ENCODE data around the gene SESTD1. TPM values are rescaled to one million over a fixed set of nuclear protein-coding genes. Genes with fewer than 3 reads are reported as not detected.

Gene SESTD1
- total RNA-seq, 1 donor from 2014 or later = 92.4 TPM

GRCh38 chr2:179261151-179261825 lies 3.3 kb downstream of the SESTD1 start:
- H3K27me3 Mint-ChIP-seq (ENCODE audit: unreplicated experiment) = peaks cover 13% of the 10 kb centered on the region
- no peaks in the 10 kb centered on the region for H3K9me3 Mint-ChIP-seq (ENCODE audit: unreplicated experiment)
- peaks cover 3% of the 10 kb centered on the region for H3K36me3 Mint-ChIP-seq (ENCODE audit: low read depth, unreplicated experiment)
- peak; percentile 37 for TF ChIP-seq CTCF (IDR thresholded peaks at IDR 0.05; ENCODE audit: unreplicated experiment)
- H3K27ac Mint-ChIP-seq (ENCODE audit: unreplicated experiment) = no peak overlapping the region
- peaks cover 10% of the 10 kb centered on the region for H3K4me1 Mint-ChIP-seq (ENCODE audit: unreplicated experiment)
- no peak overlapping the region for H3K4me3 Mint-ChIP-seq (ENCODE audit: unreplicated experiment)
- no peak for DNase-seq (ENCODE audit: low spot score)

- Mint-ChIP-seq H3K9me3 (ENCODE audit: unreplicated experiment) (no peaks in the 10 kb centered on the region), H3K36me3 (ENCODE audit: low read depth, unreplicated experiment) (peaks cover 3% of the 10 kb centered on the region), H3K4me1 (ENCODE audit: unreplicated experiment) (peaks cover 10% of the 10 kb centered on the region), H3K27me3 (ENCODE audit: unreplicated experiment) (peaks cover 4% of the 10 kb centered on the region), H3K27ac (ENCODE audit: unreplicated experiment) (no peak overlapping the region), H3K4me3 (ENCODE audit: unreplicated experiment) (no peak overlapping the region)
- DNase-seq (ENCODE audit: low spot score) = no peak
- no peak for TF ChIP-seq CTCF (IDR thresholded peaks at IDR 0.05; ENCODE audit: unreplicated experiment)
Observed at GRCh38 chr2:179260224-179260623, 4.4 kb downstream of the SESTD1 start.

GRCh38 chr2:179255129-179255528 lies 9.5 kb downstream of the SESTD1 start:
- no peak for TF ChIP-seq CTCF (IDR thresholded peaks at IDR 0.05; ENCODE audit: unreplicated experiment)
- H3K27me3 Mint-ChIP-seq (ENCODE audit: unreplicated experiment) = no peaks in the 10 kb centered on the region
- no peak overlapping the region for H3K4me3 Mint-ChIP-seq (ENCODE audit: unreplicated experiment)
- H3K36me3 Mint-ChIP-seq (ENCODE audit: low read depth, unreplicated experiment) = no peaks in the 10 kb centered on the region
- H3K9me3 Mint-ChIP-seq (ENCODE audit: unreplicated experiment) = no peaks in the 10 kb centered on the region
- no peak overlapping the region for H3K27ac Mint-ChIP-seq (ENCODE audit: unreplicated experiment)
- DNase-seq (ENCODE audit: low spot score) = no peak
- H3K4me1 Mint-ChIP-seq (ENCODE audit: unreplicated experiment) = no peaks in the 10 kb centered on the region

GRCh38 chr2:179253226-179253625 lies 11.4 kb downstream of the SESTD1 start:
- H3K27me3 Mint-ChIP-seq (ENCODE audit: unreplicated experiment) = no peaks in the 10 kb centered on the region
- H3K9me3 Mint-ChIP-seq (ENCODE audit: unreplicated experiment) = no peaks in the 10 kb centered on the region
- no peak overlapping the region for H3K27ac Mint-ChIP-seq (ENCODE audit: unreplicated experiment)
- H3K4me1 Mint-ChIP-seq (ENCODE audit: unreplicated experiment) = no peaks in the 10 kb centered on the region
- no peaks in the 10 kb centered on the region for H3K36me3 Mint-ChIP-seq (ENCODE audit: low read depth, unreplicated experiment)
- TF ChIP-seq CTCF (IDR thresholded peaks at IDR 0.05; ENCODE audit: unreplicated experiment) = no peak
- DNase-seq (ENCODE audit: low spot score) = no peak
- H3K4me3 Mint-ChIP-seq (ENCODE audit: unreplicated experiment) = no peak overlapping the region

GRCh38 chr2:179252423-179252822 lies 12.2 kb downstream of the SESTD1 start:
- Mint-ChIP-seq H3K27ac (ENCODE audit: unreplicated experiment) (no peak overlapping the region), H3K27me3 (ENCODE audit: unreplicated experiment) (no peaks in the 10 kb centered on the region), H3K4me3 (ENCODE audit: unreplicated experiment) (no peak overlapping the region), H3K9me3 (ENCODE audit: unreplicated experiment) (no peaks in the 10 kb centered on the region), H3K36me3 (ENCODE audit: low read depth, unreplicated experiment) (no peaks in the 10 kb centered on the region), H3K4me1 (ENCODE audit: unreplicated experiment) (no peaks in the 10 kb centered on the region)
- no peak for DNase-seq (ENCODE audit: low spot score)
- no peak for TF ChIP-seq CTCF (IDR thresholded peaks at IDR 0.05; ENCODE audit: unreplicated experiment)
